DMS153 (cell line): ENCODE results near the gene B4GALT4.
"Not testable (repeated sequence)": the region's sequence is repeated elsewhere in the genome, so short reads cannot be mapped to it uniquely, and the experiment has no call there.

Source experiments
- DNase-seq: peaks from one replicate; lab custom pipeline; 2025; lab: John Stamatoyannopoulos, UW

The B4GALT4 gene

GRCh38 chr3:119240591-119241434 is at the start of gene B4GALT4:
B4GALT4 (minus strand) TSS chr3:119240878; CDS start chr3:119230099, 10,779 bp downstream.
- DNase-seq, result peak; percentile 82

GRCh38 chr3:119289404-119289770 is 48.7 kb upstream of the B4GALT4 start:
- DNase-seq, result no peak

- DNase-seq, result no peak
Measured at GRCh38 chr3:119288669-119289403, 48.2 kb upstream of the B4GALT4 start.

- no peak for DNase-seq
Measured at GRCh38 chr3:119279584-119280243, 39.0 kb upstream of the B4GALT4 start.

GRCh38 chr3:119279101-119279554 is 38.5 kb upstream of the B4GALT4 start:
- peak; percentile 91 for DNase-seq

- no peak for DNase-seq
Measured at GRCh38 chr3:119276680-119277079, 36.0 kb upstream of the B4GALT4 start.

- not testable (repeated sequence) for DNase-seq
Measured at GRCh38 chr3:119270212-119270611, 29.5 kb upstream of the B4GALT4 start.

GRCh38 chr3:119261055-119261454 is 20.4 kb upstream of the B4GALT4 start:
- no peak for DNase-seq

GRCh38 chr3:119259821-119260220 is 19.1 kb upstream of the B4GALT4 start:
- no peak for DNase-seq

GRCh38 chr3:119258915-119259314 is 18.2 kb upstream of the B4GALT4 start:
- DNase-seq, result no peak

- DNase-seq, result no peak
Measured at GRCh38 chr3:119257654-119258410, 17.2 kb upstream of the B4GALT4 start.

- DNase-seq, result no peak
Measured at GRCh38 chr3:119257111-119257510, 16.4 kb upstream of the B4GALT4 start.

GRCh38 chr3:119255214-119255613 is 14.5 kb upstream of the B4GALT4 start:
- no peak for DNase-seq

- no peak for DNase-seq
Measured at GRCh38 chr3:119245778-119246177, 5.1 kb upstream of the B4GALT4 start.

GRCh38 chr3:119243712-119244111 is 3.0 kb upstream of the B4GALT4 start:
- DNase-seq, result no peak

- not testable (repeated sequence) for DNase-seq
Measured at GRCh38 chr3:119243058-119243529, 2.4 kb upstream of the B4GALT4 start.

GRCh38 chr3:119242387-119243057 is 1.8 kb upstream of the B4GALT4 start:
- DNase-seq, result not testable (repeated sequence)

- DNase-seq, result no peak
Measured at GRCh38 chr3:119240101-119240590, 532 bp downstream of the B4GALT4 start.

- no peak for DNase-seq
Measured at GRCh38 chr3:119239206-119239820, 1.4 kb downstream of the B4GALT4 start.

GRCh38 chr3:119238363-119238762 is 2.3 kb downstream of the B4GALT4 start:
- DNase-seq, result no peak
